ENCODE measurements around the gene ZNF638. TPM values are rescaled to one million over a fixed set of nuclear protein-coding genes. Genes with fewer than 3 reads are reported as not detected.

ZNF638 gene
- total and polyA plus RNA-seq, 2 of the 8 experiments (the other 6 are each of a cell fraction or from before 2014, with no cell fraction given): 45.3 to 143 TPM

DNA sequence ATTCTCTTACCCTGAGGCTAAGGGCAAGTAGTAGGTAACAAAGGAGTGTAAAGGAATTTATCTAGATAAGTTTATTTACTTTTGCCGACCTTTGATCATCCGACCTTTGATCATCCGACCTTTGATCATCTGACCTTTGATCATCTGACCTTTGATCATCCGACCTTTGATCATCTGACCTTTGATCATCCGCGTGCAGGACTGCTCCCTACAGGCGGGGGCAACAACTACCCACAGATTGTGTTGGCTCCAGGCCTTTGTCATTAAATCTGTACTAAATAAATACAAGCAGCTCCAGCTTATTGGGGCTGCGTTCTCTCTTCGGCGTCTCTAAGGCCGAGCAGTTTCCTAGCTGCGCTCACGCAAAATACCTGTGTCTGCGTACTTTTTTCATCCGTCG, 56.6 kb downstream of the ZNF638 start (continued):
- TF ChIP-seq, protein P1, sequence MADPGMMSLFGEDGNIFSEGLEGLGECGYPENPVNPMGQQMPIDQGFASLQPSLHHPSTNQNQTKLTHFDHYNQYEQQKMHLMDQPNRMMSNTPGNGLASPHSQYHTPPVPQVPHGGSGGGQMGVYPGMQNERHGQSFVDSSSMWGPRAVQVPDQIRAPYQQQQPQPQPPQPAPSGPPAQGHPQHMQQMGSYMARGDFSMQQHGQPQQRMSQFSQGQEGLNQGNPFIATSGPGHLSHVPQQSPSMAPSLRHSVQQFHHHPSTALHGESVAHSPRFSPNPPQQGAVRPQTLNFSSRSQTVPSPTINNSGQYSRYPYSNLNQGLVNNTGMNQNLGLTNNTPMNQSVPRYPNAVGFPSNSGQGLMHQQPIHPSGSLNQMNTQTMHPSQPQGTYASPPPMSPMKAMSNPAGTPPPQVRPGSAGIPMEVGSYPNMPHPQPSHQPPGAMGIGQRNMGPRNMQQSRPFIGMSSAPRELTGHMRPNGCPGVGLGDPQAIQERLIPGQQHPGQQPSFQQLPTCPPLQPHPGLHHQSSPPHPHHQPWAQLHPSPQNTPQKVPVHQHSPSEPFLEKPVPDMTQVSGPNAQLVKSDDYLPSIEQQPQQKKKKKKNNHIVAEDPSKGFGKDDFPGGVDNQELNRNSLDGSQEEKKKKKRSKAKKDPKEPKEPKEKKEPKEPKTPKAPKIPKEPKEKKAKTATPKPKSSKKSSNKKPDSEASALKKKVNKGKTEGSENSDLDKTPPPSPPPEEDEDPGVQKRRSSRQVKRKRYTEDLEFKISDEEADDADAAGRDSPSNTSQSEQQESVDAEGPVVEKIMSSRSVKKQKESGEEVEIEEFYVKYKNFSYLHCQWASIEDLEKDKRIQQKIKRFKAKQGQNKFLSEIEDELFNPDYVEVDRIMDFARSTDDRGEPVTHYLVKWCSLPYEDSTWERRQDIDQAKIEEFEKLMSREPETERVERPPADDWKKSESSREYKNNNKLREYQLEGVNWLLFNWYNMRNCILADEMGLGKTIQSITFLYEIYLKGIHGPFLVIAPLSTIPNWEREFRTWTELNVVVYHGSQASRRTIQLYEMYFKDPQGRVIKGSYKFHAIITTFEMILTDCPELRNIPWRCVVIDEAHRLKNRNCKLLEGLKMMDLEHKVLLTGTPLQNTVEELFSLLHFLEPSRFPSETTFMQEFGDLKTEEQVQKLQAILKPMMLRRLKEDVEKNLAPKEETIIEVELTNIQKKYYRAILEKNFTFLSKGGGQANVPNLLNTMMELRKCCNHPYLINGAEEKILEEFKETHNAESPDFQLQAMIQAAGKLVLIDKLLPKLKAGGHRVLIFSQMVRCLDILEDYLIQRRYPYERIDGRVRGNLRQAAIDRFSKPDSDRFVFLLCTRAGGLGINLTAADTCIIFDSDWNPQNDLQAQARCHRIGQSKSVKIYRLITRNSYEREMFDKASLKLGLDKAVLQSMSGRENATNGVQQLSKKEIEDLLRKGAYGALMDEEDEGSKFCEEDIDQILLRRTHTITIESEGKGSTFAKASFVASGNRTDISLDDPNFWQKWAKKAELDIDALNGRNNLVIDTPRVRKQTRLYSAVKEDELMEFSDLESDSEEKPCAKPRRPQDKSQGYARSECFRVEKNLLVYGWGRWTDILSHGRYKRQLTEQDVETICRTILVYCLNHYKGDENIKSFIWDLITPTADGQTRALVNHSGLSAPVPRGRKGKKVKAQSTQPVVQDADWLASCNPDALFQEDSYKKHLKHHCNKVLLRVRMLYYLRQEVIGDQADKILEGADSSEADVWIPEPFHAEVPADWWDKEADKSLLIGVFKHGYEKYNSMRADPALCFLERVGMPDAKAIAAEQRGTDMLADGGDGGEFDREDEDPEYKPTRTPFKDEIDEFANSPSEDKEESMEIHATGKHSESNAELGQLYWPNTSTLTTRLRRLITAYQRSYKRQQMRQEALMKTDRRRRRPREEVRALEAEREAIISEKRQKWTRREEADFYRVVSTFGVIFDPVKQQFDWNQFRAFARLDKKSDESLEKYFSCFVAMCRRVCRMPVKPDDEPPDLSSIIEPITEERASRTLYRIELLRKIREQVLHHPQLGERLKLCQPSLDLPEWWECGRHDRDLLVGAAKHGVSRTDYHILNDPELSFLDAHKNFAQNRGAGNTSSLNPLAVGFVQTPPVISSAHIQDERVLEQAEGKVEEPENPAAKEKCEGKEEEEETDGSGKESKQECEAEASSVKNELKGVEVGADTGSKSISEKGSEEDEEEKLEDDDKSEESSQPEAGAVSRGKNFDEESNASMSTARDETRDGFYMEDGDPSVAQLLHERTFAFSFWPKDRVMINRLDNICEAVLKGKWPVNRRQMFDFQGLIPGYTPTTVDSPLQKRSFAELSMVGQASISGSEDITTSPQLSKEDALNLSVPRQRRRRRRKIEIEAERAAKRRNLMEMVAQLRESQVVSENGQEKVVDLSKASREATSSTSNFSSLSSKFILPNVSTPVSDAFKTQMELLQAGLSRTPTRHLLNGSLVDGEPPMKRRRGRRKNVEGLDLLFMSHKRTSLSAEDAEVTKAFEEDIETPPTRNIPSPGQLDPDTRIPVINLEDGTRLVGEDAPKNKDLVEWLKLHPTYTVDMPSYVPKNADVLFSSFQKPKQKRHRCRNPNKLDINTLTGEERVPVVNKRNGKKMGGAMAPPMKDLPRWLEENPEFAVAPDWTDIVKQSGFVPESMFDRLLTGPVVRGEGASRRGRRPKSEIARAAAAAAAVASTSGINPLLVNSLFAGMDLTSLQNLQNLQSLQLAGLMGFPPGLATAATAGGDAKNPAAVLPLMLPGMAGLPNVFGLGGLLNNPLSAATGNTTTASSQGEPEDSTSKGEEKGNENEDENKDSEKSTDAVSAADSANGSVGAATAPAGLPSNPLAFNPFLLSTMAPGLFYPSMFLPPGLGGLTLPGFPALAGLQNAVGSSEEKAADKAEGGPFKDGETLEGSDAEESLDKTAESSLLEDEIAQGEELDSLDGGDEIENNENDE (IDR thresholded peaks at IDR 0.05; ENCODE audit: insufficient replicate concordance, low read length): no peak
- TF ChIP-seq MAFK (IDR thresholded peaks at IDR 0.05; ENCODE audit: low read depth, low read length): no peak
- no peak for TF ChIP-seq CREB1 (IDR thresholded peaks at IDR 0.05)
- no peak for TF ChIP-seq HDAC6 (IDR thresholded peaks at IDR 0.05; ENCODE audit: low read depth, low read length)
- no peak for TF ChIP-seq KDM4A (IDR thresholded peaks at IDR 0.05; ENCODE audit: low read depth, low read length, severe bottlenecking)
- TF ChIP-seq SRF (IDR thresholded peaks at IDR 0.05; ENCODE audit: low read depth, low read length): no peak
- no peak for TF ChIP-seq FOSL1 (IDR thresholded peaks at IDR 0.05; ENCODE audit: insufficient read depth, low read depth, low read length)

Measured in H1 (cell line).